ENCODE data around the gene TSPAN11. TPM values are rescaled to one million over a fixed set of nuclear protein-coding genes. Genes with fewer than 3 reads are reported as not detected.

Gene TSPAN11
- total and polyA plus RNA-seq, 2 of the 4 experiments (the other 2 are of a cell fraction), result 0.18 to 0.26 TPM

DNA sequence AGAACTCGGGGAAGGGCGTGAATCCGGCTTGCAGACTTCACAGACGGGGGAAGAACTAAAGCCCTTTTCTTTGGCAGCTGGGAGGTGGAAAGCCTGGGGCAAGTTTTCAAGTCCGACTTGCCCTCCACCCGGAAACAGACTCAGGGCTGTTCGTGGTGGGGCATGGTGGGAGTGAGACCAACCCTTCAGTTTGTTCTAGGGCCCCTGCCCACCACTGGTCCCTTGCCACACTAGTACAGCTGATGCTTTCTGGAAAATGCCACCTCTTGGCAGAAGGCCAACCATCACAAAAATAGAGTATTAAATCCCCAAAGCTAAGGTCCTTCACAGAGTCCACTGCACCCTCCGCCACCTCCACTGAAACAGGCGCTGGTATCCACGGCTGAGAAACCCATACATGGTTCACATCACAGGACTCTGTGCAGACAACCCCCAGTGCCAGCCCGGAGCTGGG, 96.8 kb downstream of the TSPAN11 start:
- DNase-seq, result no peak
- no peak overlapping the region for H2BK15ac ChIP-seq (ENCODE audit: low read depth, low read length)
- in situ Hi-C loops (cut with MboI; ENCODE audit: low sequenced_read_pairs), result no loop called here
- WGBS, 2 experiments (ENCODE audit: extremely low coverage in 2 of 2, insufficient read length in 1 of 2), result no CpG with 5 or more reads among the region's 11 CpGs
- no peaks in the 10 kb centered on the region for H4K20me1 ChIP-seq (ENCODE audit: insufficient read depth, low read length)
- dilution Hi-C loops (cut with HindIII; ENCODE audit: low sequenced_read_pairs, unreplicated experiment), result no loop called here
- ATAC-seq (ENCODE audit: low read depth), result no peak
- TF ChIP-seq MAFK (IDR thresholded peaks at IDR 0.05; ENCODE audit: low read depth, low read length), result no peak
- no peak for TF ChIP-seq MXI1 (IDR thresholded peaks at IDR 0.05; ENCODE audit: borderline replicate concordance, low read depth, low read length)
- no peak for TF ChIP-seq NFE2L2 (IDR thresholded peaks at IDR 0.05; ENCODE audit: low read depth, low read length)
- TF ChIP-seq, protein P1, sequence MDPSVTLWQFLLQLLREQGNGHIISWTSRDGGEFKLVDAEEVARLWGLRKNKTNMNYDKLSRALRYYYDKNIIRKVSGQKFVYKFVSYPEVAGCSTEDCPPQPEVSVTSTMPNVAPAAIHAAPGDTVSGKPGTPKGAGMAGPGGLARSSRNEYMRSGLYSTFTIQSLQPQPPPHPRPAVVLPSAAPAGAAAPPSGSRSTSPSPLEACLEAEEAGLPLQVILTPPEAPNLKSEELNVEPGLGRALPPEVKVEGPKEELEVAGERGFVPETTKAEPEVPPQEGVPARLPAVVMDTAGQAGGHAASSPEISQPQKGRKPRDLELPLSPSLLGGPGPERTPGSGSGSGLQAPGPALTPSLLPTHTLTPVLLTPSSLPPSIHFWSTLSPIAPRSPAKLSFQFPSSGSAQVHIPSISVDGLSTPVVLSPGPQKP (IDR thresholded peaks at IDR 0.05; ENCODE audit: borderline replicate concordance, low read depth, low read length), result no peak
- TF ChIP-seq POLR2A (IDR thresholded peaks at IDR 0.05; ENCODE audit: low read depth, low read length), result no peak
- TF ChIP-seq CHD1 (IDR thresholded peaks at IDR 0.05; ENCODE audit: low read depth, low read length), result no peak
- TF ChIP-seq CEBPB (IDR thresholded peaks at IDR 0.05; ENCODE audit: low read depth, low read length), result no peak
- TF ChIP-seq MAZ (IDR thresholded peaks at IDR 0.05; ENCODE audit: borderline replicate concordance, low read depth, low read length), result no peak
- H3K23ac ChIP-seq (ENCODE audit: low read depth, low read length), result no peak overlapping the region
- intact Hi-C loops (cut with micrococcal nuclease), result no loop called here
- H3K9ac ChIP-seq (ENCODE audit: low read depth, low read length), result no peak overlapping the region
- H3K4me2 ChIP-seq (ENCODE audit: low read depth, low read length), result no peak overlapping the region
- no peak overlapping the region for H4K91ac ChIP-seq (ENCODE audit: insufficient read depth, low read depth, low read length)
- BruUV-seq (replicated peaks), result no TSS peak
- H3K9me3 ChIP-seq (ENCODE audit: control insufficient read depth, insufficient read depth, low read length), result no peaks in the 10 kb centered on the region
- no peaks in the 10 kb centered on the region for H3K36me3 ChIP-seq (ENCODE audit: control insufficient read depth, insufficient read depth, low read length)
- no peak overlapping the region for H2BK20ac ChIP-seq (ENCODE audit: low read depth, low read length)
- no peak overlapping the region for H2AFZ ChIP-seq (replicated peaks; ENCODE audit: low read length, poor library complexity)
- no peak overlapping the region for H3K4me3 ChIP-seq (ENCODE audit: insufficient read depth, low read depth, low read length)
- H3K27me3 ChIP-seq (ENCODE audit: control insufficient read depth, insufficient read depth, low read length), result peaks cover 7% of the 10 kb centered on the region
- H3K18ac ChIP-seq (ENCODE audit: low read depth, low read length), result no peak overlapping the region
- no peak overlapping the region for H2AK9ac ChIP-seq (replicated peaks; ENCODE audit: low read depth, low read length, poor library complexity)
- H3K4ac ChIP-seq (ENCODE audit: low read depth, low read length), result no peak overlapping the region
- H4K8ac ChIP-seq (ENCODE audit: low read depth in 2 of 2, low read length in 2 of 2), result no peak overlapping the region
- ChIA-PET CTCF (no interaction called here), POLR2A (ENCODE audit: unreplicated experiment) (no interaction called here)
- no peak overlapping the region for H3K56ac ChIP-seq (ENCODE audit: extremely low read depth, insufficient read depth, low read length)
- no peak overlapping the region for H3K14ac ChIP-seq (replicated peaks; ENCODE audit: low read depth, low read length)
- H2BK5ac ChIP-seq (ENCODE audit: low read depth, low read length, poor library complexity, severe bottlenecking), result no peak overlapping the region
- no peak overlapping the region for H3K27ac ChIP-seq (ENCODE audit: insufficient read depth, low read length)
- no peak overlapping the region for H2BK120ac ChIP-seq (ENCODE audit: low read depth, low read length)
- H2AK5ac ChIP-seq (ENCODE audit: low read depth, low read length), result no peak overlapping the region
- no peaks in the 10 kb centered on the region for H3K9me1 ChIP-seq (ENCODE audit: insufficient read depth, low read length)
- H3K4me1 ChIP-seq (ENCODE audit: control insufficient read depth, insufficient read depth, low read length), result no peaks in the 10 kb centered on the region
- H3K79me1 ChIP-seq (ENCODE audit: low read depth in 1 of 2, low read length in 2 of 2), result no peaks in the 10 kb centered on the region
- H4K5ac ChIP-seq (ENCODE audit: low read depth, low read length), result no peak overlapping the region

Data from IMR-90 (cell line).